Caco-2 (cell line): ENCODE results near the gene FBXO8. TPM values are rescaled to one million over a fixed set of nuclear protein-coding genes. Genes with fewer than 3 reads are reported as not detected.

ENCODE experiments used
- BruUV-seq: library from RNA; stranded (reverse); fragments of 400-500 nt; replicated peaks from 2 replicates; lab custom pipeline; 2021; lab: Mats Ljungman, UMichigan
- CTCF ChIA-PET: fragments of 300-600 bp; sonication (Branson Sonifier 250); formaldehyde crosslinking; loops from one replicate; lab custom pipeline; 2022; ENCODE audit warnings: antibody characterized with exemption; lab: Charles Lee
- POLR2A ChIA-PET: fragments of 300-600 bp; sonication (Branson Sonifier 250); formaldehyde crosslinking; loops from one replicate; lab custom pipeline; 2022; ENCODE audit warnings: antibody characterized with exemption; lab: Charles Lee
- DNase-seq, 2 experiments: peaks; one replicate each; pipeline versions ENCODE4 v3.0.0 to v3.0.0-alpha.2; 2020 to 2022
- H3K27me3 ChIP-seq: replicated peaks from 2 replicates; pipeline ENCODE4 v1.6.0; 2011; ENCODE audit warnings: low read length; ENCODE audit not compliant: control insufficient read depth, insufficient read depth
- H3K36me3 ChIP-seq: 2 replicates; pipeline ENCODE4 v1.5.1; 2011; ENCODE audit warnings: low read length; ENCODE audit not compliant: control insufficient read depth, insufficient read depth
- H3K4me1 ChIP-seq: fragments of 250-450 bp; sonication (Bioruptor Pico); 2 replicates; pipeline ENCODE4 v1.5.1; 2020; ENCODE audit warnings: mild to moderate bottlenecking
- H3K4me3 ChIP-seq: 2 replicates; pipeline ENCODE4 v1.5.1; 2011; ENCODE audit warnings: low read depth, mild to moderate bottlenecking, control low read depth, low read length
- H3K9me3 ChIP-seq: fragments of 250-450 bp; sonication (Bioruptor Pico); 2 replicates; pipeline ENCODE4 v1.5.1; 2020; ENCODE audit warnings: mild to moderate bottlenecking, moderate library complexity
- H3K27ac Mint-ChIP-seq: one replicate; pipeline ENCODE4 v1.8.0; 2022; ENCODE audit warnings: mixed read lengths; ENCODE audit not compliant: unreplicated experiment
- H3K27me3 Mint-ChIP-seq: one replicate; pipeline ENCODE4 v1.8.0; 2022; ENCODE audit warnings: mixed read lengths; ENCODE audit not compliant: insufficient read depth, unreplicated experiment
- H3K36me3 Mint-ChIP-seq: one replicate; pipeline ENCODE4 v1.8.0; 2022; ENCODE audit warnings: mild to moderate bottlenecking, mixed read lengths; ENCODE audit not compliant: insufficient read depth, unreplicated experiment
- H3K4me1 Mint-ChIP-seq: one replicate; pipeline ENCODE4 v1.8.0; 2022; ENCODE audit warnings: low read depth, mixed read lengths; ENCODE audit not compliant: unreplicated experiment
- H3K4me3 Mint-ChIP-seq: one replicate; pipeline ENCODE4 v1.8.0; 2022; ENCODE audit warnings: mild to moderate bottlenecking, moderate library complexity, mixed read lengths; ENCODE audit not compliant: unreplicated experiment
- H3K9me3 Mint-ChIP-seq: one replicate; pipeline ENCODE4 v1.8.0; 2022; ENCODE audit warnings: mixed read lengths; ENCODE audit not compliant: unreplicated experiment
- intact Hi-C: fragments of 100-400 bp; cut with micrococcal nuclease; formaldehyde crosslinking; loops from one replicate; pipeline ENCODE4 v1.10.0; 2022; ENCODE audit not compliant: unreplicated experiment
- total RNA-seq: library from RNA; stranded (reverse); gene quantifications from 2 replicates; pipeline ENCODE4 v1.2.3, GENCODE V29; 2022
- TF ChIP-seq, protein P1 (sequence below), 2 experiments: fragments of 200-600 bp in 1 of 2; IDR thresholded peaks; 1 replicate in 1 of 2; 2 replicates in 1 of 2; pipeline versions ENCODE4 v1.5.1 to v1.8.0; 2011 to 2022; ENCODE audit warnings: antibody characterized with exemption in 1 of 2, control low read depth in 1 of 2, inconsistent platforms in 1 of 2, low read depth in 1 of 2, low read length in 1 of 2, mild to moderate bottlenecking in 1 of 2, moderate library complexity in 1 of 2; ENCODE audit not compliant: insufficient read depth in 1 of 2, severe bottlenecking in 1 of 2, unreplicated experiment in 1 of 2

The FBXO8 gene
- total RNA-seq, 1 experiment from 2014 or later: 15.0 TPM

DNA sequence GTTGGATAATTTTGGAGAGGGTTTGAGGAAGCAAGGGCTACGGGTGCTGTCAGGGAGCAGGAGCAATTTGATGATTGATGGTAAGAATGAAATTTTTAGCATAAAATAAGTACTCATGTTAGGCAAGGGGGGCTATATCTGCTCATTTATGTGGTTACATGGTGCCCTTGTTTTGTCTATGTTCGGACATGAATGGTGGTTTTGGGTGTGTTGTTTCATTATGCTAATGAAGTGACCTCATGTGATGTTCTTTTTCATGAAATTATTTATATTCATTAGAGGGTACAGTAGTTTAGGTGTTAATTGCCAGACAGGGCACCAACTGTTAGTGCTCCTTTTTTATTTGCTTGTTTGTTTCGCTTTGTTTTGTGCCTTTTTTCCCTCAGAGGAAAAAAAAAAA lies 29.5 kb upstream of the FBXO8 start:
- TF ChIP-seq, protein P1, sequence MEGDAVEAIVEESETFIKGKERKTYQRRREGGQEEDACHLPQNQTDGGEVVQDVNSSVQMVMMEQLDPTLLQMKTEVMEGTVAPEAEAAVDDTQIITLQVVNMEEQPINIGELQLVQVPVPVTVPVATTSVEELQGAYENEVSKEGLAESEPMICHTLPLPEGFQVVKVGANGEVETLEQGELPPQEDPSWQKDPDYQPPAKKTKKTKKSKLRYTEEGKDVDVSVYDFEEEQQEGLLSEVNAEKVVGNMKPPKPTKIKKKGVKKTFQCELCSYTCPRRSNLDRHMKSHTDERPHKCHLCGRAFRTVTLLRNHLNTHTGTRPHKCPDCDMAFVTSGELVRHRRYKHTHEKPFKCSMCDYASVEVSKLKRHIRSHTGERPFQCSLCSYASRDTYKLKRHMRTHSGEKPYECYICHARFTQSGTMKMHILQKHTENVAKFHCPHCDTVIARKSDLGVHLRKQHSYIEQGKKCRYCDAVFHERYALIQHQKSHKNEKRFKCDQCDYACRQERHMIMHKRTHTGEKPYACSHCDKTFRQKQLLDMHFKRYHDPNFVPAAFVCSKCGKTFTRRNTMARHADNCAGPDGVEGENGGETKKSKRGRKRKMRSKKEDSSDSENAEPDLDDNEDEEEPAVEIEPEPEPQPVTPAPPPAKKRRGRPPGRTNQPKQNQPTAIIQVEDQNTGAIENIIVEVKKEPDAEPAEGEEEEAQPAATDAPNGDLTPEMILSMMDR (IDR thresholded peaks at IDR 0.05; ENCODE audit: insufficient read depth in 1 of 2, low read depth in 1 of 2, low read length in 1 of 2, severe bottlenecking in 1 of 2, unreplicated experiment in 1 of 2): no peak
- no TSS peak for BruUV-seq
- H3K9me3 Mint-ChIP-seq: no peaks in the 10 kb centered on the region
- Histone ChIP-seq H3K4me1 (no peaks in the 10 kb centered on the region), H3K36me3 (no peaks in the 10 kb centered on the region), H3K27me3 (no peaks in the 10 kb centered on the region), H3K4me3 (no peak overlapping the region), H3K9me3 (no peaks in the 10 kb centered on the region)
- H3K4me1 Mint-ChIP-seq: no peaks in the 10 kb centered on the region
- H3K27me3 Mint-ChIP-seq: no peaks in the 10 kb centered on the region
- no peak for DNase-seq
- intact Hi-C loops: no loop called here
- H3K36me3 Mint-ChIP-seq: no peaks in the 10 kb centered on the region
- H3K4me3 Mint-ChIP-seq: no peak overlapping the region
- ChIA-PET POLR2A (no interaction called here), CTCF (no interaction called here)
- H3K27ac Mint-ChIP-seq: no peak overlapping the region

DNA sequence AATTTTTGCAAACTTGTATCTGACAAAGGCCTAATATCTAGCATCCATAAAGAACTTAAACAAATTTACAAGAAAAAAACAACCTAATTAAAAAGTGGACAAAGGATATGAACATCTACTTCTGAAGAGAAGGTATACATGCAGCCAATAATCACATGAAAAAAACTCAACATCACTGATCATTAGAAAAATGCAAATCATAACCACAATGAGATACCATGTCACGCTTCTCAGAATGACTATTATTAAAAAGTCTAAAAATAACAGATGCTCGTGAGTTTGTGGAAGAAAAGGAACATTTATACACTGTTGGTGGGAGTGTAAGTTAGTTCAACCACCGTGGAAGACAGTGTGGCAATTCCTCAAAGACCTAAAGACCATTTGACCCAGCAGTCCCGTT lies 24.2 kb upstream of the FBXO8 start:
- CTCF ChIA-PET: no interaction called here
- no TSS peak for BruUV-seq
- H3K27ac Mint-ChIP-seq: no peak overlapping the region

GRCh38 chr4:174305961-174306360 lies 22.5 kb upstream of the FBXO8 start:
- DNase-seq: no peak
- intact Hi-C loops: no loop called here
- H3K27me3 Mint-ChIP-seq: no peaks in the 10 kb centered on the region
- Histone ChIP-seq H3K4me3 (no peak overlapping the region), H3K27me3 (no peaks in the 10 kb centered on the region), H3K4me1 (no peaks in the 10 kb centered on the region), H3K36me3 (no peaks in the 10 kb centered on the region), H3K9me3 (no peaks in the 10 kb centered on the region)
- BruUV-seq: no TSS peak
- H3K4me3 Mint-ChIP-seq: no peak overlapping the region
- ChIA-PET POLR2A (no interaction called here), CTCF (no interaction called here)
- no peaks in the 10 kb centered on the region for H3K36me3 Mint-ChIP-seq
- no peaks in the 10 kb centered on the region for H3K4me1 Mint-ChIP-seq
- no peak overlapping the region for H3K27ac Mint-ChIP-seq
- no peaks in the 10 kb centered on the region for H3K9me3 Mint-ChIP-seq
- TF ChIP-seq, protein P1 (IDR thresholded peaks at IDR 0.05; ENCODE audit: insufficient read depth in 1 of 2, low read depth in 1 of 2, low read length in 1 of 2, severe bottlenecking in 1 of 2, unreplicated experiment in 1 of 2): no peak

More for the DNA sequence above, 24.2 kb upstream of the FBXO8 start:
- Mint-ChIP-seq H3K9me3 (no peaks in the 10 kb centered on the region), H3K4me3 (no peak overlapping the region), H3K36me3 (no peaks in the 10 kb centered on the region), H3K27me3 (no peaks in the 10 kb centered on the region), H3K4me1 (no peaks in the 10 kb centered on the region)
- H3K27me3 ChIP-seq: no peaks in the 10 kb centered on the region
- TF ChIP-seq, protein P1 (IDR thresholded peaks at IDR 0.05; ENCODE audit: insufficient read depth in 1 of 2, low read depth in 1 of 2, low read length in 1 of 2, severe bottlenecking in 1 of 2, unreplicated experiment in 1 of 2): no peak
- H3K9me3 ChIP-seq: no peaks in the 10 kb centered on the region
- no peak for DNase-seq
- H3K36me3 ChIP-seq: no peaks in the 10 kb centered on the region
- H3K4me3 ChIP-seq: no peak overlapping the region
- no peaks in the 10 kb centered on the region for H3K4me1 ChIP-seq
- POLR2A ChIA-PET: no interaction called here
- intact Hi-C loops: no loop called here
